ENCODE measurements around the gene USO1.

Gene USO1

GRCh38 chr4:75727073-75727472 lies 2.7 kb downstream of the USO1 start:
- ChIA-PET CTCF (interaction anchor here (0.5 to 2.3 kb wide), 5 partner anchors 43 to 1371 kb away, joined by 3 to 9 read pairs (median 3); no protein-coding TSS in a partner anchor), POLR2A (no interaction called here)
- peak overlapping the region; percentile 99 for H3K4me3 ChIP-seq (ENCODE audit: low read depth, low read length)
- no peak for DNase-seq (ENCODE audit: low read depth, low spot score)
- TF ChIP-seq, protein P1, sequence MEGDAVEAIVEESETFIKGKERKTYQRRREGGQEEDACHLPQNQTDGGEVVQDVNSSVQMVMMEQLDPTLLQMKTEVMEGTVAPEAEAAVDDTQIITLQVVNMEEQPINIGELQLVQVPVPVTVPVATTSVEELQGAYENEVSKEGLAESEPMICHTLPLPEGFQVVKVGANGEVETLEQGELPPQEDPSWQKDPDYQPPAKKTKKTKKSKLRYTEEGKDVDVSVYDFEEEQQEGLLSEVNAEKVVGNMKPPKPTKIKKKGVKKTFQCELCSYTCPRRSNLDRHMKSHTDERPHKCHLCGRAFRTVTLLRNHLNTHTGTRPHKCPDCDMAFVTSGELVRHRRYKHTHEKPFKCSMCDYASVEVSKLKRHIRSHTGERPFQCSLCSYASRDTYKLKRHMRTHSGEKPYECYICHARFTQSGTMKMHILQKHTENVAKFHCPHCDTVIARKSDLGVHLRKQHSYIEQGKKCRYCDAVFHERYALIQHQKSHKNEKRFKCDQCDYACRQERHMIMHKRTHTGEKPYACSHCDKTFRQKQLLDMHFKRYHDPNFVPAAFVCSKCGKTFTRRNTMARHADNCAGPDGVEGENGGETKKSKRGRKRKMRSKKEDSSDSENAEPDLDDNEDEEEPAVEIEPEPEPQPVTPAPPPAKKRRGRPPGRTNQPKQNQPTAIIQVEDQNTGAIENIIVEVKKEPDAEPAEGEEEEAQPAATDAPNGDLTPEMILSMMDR (IDR thresholded peaks at IDR 0.05; ENCODE audit: insufficient read depth, low read length, missing control alignments): no peak

- H3K4me3 ChIP-seq (ENCODE audit: low read depth, low read length): no peak overlapping the region
- CTCF ChIA-PET: interaction anchor here (0.8 kb wide), 1 partner anchor 76 kb away, joined by 4 read pairs; no protein-coding TSS in a partner anchor
- TF ChIP-seq, protein P1 (IDR thresholded peaks at IDR 0.05; ENCODE audit: insufficient read depth, low read length, missing control alignments): no peak
- POLR2A ChIA-PET: no interaction called here
- DNase-seq (ENCODE audit: low read depth, low spot score): no peak
Observed at GRCh38 chr4:75729836-75730235, 5.5 kb downstream of the USO1 start.

DNA sequence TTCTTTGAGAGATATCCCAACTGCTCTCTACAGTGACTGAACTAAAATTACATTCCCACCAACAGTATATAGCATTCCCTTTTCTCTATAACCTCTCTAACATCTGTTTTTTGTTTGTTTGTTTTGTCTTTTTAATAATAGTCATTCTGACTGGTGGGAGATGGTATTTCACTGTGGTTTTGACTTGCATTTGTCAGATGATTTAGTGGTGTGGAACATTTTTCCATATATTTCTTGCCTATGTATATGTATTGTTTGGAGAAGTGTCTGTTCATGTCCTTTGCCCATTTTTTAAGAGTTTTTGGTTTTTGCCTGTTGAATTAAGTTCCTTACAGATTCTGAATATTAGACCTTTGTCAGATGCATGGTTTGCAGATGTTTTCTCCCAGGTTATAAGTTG lies 9.0 kb downstream of the USO1 start:
- no peak for DNase-seq (ENCODE audit: low read depth, low spot score)
- CTCF ChIA-PET: no interaction called here
- no peak overlapping the region for H3K4me3 ChIP-seq (ENCODE audit: low read depth, low read length)
- TF ChIP-seq, protein P1 (IDR thresholded peaks at IDR 0.05; ENCODE audit: insufficient read depth, low read length, missing control alignments): no peak
- POLR2A ChIA-PET: no interaction called here

DNA sequence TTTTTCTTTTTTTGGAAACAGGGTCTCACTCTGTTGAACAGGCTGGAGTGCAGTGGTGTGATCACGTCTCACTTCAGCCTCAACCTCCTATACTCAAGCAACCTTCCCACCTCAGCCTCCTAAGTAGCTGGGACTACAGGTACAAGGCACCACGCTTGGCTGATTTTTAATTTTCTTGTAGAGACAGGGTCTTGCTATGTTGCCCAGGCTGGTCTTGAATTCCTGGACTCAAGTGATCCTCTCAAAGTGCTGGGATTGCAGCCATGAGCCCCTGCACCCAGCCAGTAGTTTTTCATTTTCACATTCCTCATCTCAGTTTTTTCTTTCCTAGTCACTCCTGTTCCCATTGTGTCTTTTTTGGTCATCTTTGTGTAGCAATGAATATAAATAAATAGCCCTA lies 11.1 kb downstream of the USO1 start:
- ChIA-PET POLR2A (no interaction called here), CTCF (interaction anchor here (2.0 kb wide), 1 partner anchor 12 kb away, joined by 9 read pairs; the partner anchor contains the start of gene USO1)
- H3K4me3 ChIP-seq (ENCODE audit: low read depth, low read length): no peak overlapping the region
- DNase-seq (ENCODE audit: low read depth, low spot score): no peak
- TF ChIP-seq, protein P1 (IDR thresholded peaks at IDR 0.05; ENCODE audit: insufficient read depth, low read length, missing control alignments): no peak

- TF ChIP-seq, protein P1 (IDR thresholded peaks at IDR 0.05; ENCODE audit: insufficient read depth, low read length, missing control alignments): no peak
- DNase-seq (ENCODE audit: low read depth, low spot score): no peak
- H3K4me3 ChIP-seq (ENCODE audit: low read depth, low read length): no peak overlapping the region
- ChIA-PET POLR2A (interaction anchor here (1.1 kb wide), 1 partner anchor 13 kb away, joined by 4 read pairs; the partner anchor contains the start of gene USO1), CTCF (interaction anchor here (1.9 kb wide), 1 partner anchor 8 kb away, joined by 5 read pairs; no protein-coding TSS in a partner anchor)
Observed at GRCh38 chr4:75736862-75737261, 12.5 kb downstream of the USO1 start.

- TF ChIP-seq, protein P1 (IDR thresholded peaks at IDR 0.05; ENCODE audit: insufficient read depth, low read length, missing control alignments): no peak
- H3K4me3 ChIP-seq (ENCODE audit: low read depth, low read length): no peak overlapping the region
- ChIA-PET CTCF (interaction anchor here (1.9 kb wide), 1 partner anchor 8 kb away, joined by 5 read pairs; no protein-coding TSS in a partner anchor), POLR2A (interaction anchor here (1.1 kb wide), 1 partner anchor 13 kb away, joined by 4 read pairs; the partner anchor contains the start of gene USO1)
- DNase-seq (ENCODE audit: low read depth, low spot score): no peak
Observed at GRCh38 chr4:75737398-75737797, 13.0 kb downstream of the USO1 start.
